ENCODE results near the gene PNKD. TPM values are rescaled to one million over a fixed set of nuclear protein-coding genes. Genes with fewer than 3 reads are reported as not detected.

PNKD gene
- total RNA-seq, 2 donors from 2014 or later, result 103 to 145 TPM

GRCh38 chr2:218253232-218253625 is 17.1 kb upstream of the PNKD start:
- intact Hi-C loops (cut with DNase I), result no loop called here
- Histone ChIP-seq H3K4me3 (no peak overlapping the region), H3K9me3 (no peaks in the 10 kb centered on the region), H3K4me1 (replicated peaks) (no peaks in the 10 kb centered on the region), H3K27ac (no peak overlapping the region), H3K27me3 (replicated peaks; ENCODE audit: insufficient read depth) (no peaks in the 10 kb centered on the region), H3K36me3 (peaks cover 21 to 36% of the 10 kb centered on the region in 2 donors)
- WGBS, result 80% methylated on average over 5 of the region's 5 CpGs
- TF ChIP-seq POLR2A (IDR thresholded peaks at IDR 0.05), result no peak
- TF ChIP-seq POLR2AphosphoS5 (IDR thresholded peaks at IDR 0.05), result no peak
- TF ChIP-seq, protein P1, sequence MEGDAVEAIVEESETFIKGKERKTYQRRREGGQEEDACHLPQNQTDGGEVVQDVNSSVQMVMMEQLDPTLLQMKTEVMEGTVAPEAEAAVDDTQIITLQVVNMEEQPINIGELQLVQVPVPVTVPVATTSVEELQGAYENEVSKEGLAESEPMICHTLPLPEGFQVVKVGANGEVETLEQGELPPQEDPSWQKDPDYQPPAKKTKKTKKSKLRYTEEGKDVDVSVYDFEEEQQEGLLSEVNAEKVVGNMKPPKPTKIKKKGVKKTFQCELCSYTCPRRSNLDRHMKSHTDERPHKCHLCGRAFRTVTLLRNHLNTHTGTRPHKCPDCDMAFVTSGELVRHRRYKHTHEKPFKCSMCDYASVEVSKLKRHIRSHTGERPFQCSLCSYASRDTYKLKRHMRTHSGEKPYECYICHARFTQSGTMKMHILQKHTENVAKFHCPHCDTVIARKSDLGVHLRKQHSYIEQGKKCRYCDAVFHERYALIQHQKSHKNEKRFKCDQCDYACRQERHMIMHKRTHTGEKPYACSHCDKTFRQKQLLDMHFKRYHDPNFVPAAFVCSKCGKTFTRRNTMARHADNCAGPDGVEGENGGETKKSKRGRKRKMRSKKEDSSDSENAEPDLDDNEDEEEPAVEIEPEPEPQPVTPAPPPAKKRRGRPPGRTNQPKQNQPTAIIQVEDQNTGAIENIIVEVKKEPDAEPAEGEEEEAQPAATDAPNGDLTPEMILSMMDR (IDR thresholded peaks at IDR 0.05), result no peak
- no peak for DNase-seq (ENCODE audit: low spot score)

GRCh38 chr2:218255446-218255845 is 14.9 kb upstream of the PNKD start:
- TF ChIP-seq, protein P1 (IDR thresholded peaks at IDR 0.05), result no peak
- no peak for TF ChIP-seq POLR2A (IDR thresholded peaks at IDR 0.05)
- no peak for TF ChIP-seq POLR2AphosphoS5 (IDR thresholded peaks at IDR 0.05)
- 65% methylated on average over 6 of the region's 6 CpGs for WGBS

DNA sequence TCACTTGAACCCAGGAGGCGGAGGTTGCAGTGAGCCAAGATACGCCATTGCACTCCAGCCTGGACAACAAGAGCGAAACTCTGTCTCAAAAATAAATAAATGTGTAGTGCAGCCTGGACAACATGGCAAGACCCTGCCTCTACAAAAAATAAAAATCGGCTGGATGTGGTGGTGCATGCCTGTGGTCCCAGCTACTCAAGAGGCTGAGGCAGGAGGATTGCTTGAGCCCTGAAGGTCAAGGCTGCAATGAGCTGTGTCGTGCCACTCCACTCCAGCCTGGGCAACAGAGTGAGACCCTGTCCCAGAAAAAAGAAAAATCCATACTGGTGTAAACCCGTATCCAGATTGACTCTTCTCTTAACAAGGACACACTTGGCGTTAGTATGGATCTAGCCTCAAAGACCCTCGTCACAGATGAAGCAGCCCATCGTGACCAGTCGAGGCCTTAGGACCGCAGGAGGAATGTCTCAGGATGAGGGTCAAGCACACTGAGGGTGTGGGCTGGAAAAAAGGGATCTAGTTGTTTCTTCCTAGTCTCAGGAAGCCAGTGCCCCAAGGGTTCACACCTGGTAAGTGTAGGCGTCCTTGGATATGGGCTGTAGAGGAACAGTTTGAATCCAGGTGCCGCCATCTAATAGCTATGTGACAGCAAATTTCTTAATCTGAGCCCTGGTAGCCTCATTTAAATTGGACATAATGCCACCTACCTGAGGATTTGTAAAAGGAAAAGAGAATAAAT is 13.5 kb upstream of the PNKD start:
- TF ChIP-seq, protein P1 (IDR thresholded peaks at IDR 0.05), result no peak
- TF ChIP-seq POLR2AphosphoS5 (IDR thresholded peaks at IDR 0.05), result no peak
- no peak for TF ChIP-seq POLR2A (IDR thresholded peaks at IDR 0.05)
- peaks cover 3 to 12% of the 10 kb centered on the region in 2 donors for H3K36me3 ChIP-seq
- H3K27me3 ChIP-seq (replicated peaks; ENCODE audit: insufficient read depth), result no peaks in the 10 kb centered on the region
- intact Hi-C loops (cut with DNase I), result loop anchor here (5.0 kb wide), 1 partner anchor 69 kb away; no protein-coding TSS in a partner anchor
- DNase-seq (ENCODE audit: low spot score), result no peak
- 93% methylated on average over 13 of the region's 13 CpGs for WGBS
- no peaks in the 10 kb centered on the region for H3K9me3 ChIP-seq
- no peaks in the 10 kb centered on the region for H3K4me1 ChIP-seq (replicated peaks)
- H3K4me3 ChIP-seq, result no peak overlapping the region
- no peak overlapping the region for H3K27ac ChIP-seq

More at GRCh38 chr2:218255446-218255845, 14.9 kb upstream of the PNKD start:
- DNase-seq (ENCODE audit: low spot score), result no peak
- Histone ChIP-seq H3K27me3 (replicated peaks; ENCODE audit: insufficient read depth) (no peaks in the 10 kb centered on the region), H3K4me3 (no peak overlapping the region), H3K4me1 (replicated peaks) (no peaks in the 10 kb centered on the region), H3K36me3 (peaks cover 5 to 23% of the 10 kb centered on the region in 2 donors), H3K27ac (no peak overlapping the region), H3K9me3 (no peaks in the 10 kb centered on the region)
- intact Hi-C loops (cut with DNase I), result loop anchor here (5.0 kb wide), 1 partner anchor 68 kb away; no protein-coding TSS in a partner anchor

DNA sequence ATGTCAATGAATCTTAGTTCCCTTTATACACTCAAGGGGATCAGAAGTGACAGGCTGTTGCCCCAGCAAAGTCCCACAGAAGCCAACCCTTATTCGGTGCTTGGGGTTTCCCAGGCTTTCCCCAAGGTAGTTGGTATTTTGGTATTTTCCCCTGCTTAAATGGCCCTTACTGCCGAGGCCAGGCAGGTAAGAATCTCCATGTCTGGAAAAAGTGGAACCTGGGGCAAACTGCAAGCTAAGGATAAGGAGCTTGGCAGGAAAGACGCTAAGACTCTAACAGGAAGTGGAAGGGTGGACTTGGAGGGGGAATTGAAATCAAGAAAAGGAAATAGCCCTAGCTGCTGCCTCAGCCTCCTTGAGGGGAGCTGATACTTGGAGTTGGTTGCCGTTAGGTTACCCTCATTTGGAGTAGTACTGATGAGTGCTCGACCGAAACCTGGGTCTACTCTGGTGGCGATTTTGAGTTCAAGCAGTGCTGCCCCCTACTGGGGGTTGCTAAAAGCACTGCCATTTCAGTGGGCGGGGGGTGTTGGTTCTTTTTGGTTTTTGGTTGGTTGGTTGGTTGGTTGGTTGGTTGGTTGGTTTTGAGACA is 12.8 kb upstream of the PNKD start:
- DNase-seq (ENCODE audit: low spot score), result no peak
- intact Hi-C loops (cut with DNase I), result loop anchor here (5.0 kb wide), 1 partner anchor 70 kb away; no protein-coding TSS in a partner anchor
- Histone ChIP-seq H3K4me3 (no peak overlapping the region), H3K27me3 (replicated peaks; ENCODE audit: insufficient read depth) (no peaks in the 10 kb centered on the region), H3K4me1 (replicated peaks) (no peaks in the 10 kb centered on the region), H3K27ac (no peak overlapping the region), H3K36me3 (peaks cover 3 to 9% of the 10 kb centered on the region in 2 donors), H3K9me3 (no peaks in the 10 kb centered on the region)
- WGBS, result 54% methylated on average over 8 of the region's 8 CpGs
- TF ChIP-seq POLR2AphosphoS5 (IDR thresholded peaks at IDR 0.05) (no peak), POLR2A (IDR thresholded peaks at IDR 0.05) (no peak)
- TF ChIP-seq, protein P1 (IDR thresholded peaks at IDR 0.05), result peak in 3 of 4 experiments; percentile 31 to 47 (median 45)
